Endothelial cell (in vitro differentiated cells): Measurements from ENCODE around the gene SGPP1. TPM values are rescaled to one million over a fixed set of nuclear protein-coding genes. Genes with fewer than 3 reads are reported as not detected.

Source experiments
- DNase-seq: peaks from one replicate; pipeline ENCODE4 v3.0.0; 2021; ENCODE audit warnings: low spot score
- H3K27ac Mint-ChIP-seq: one replicate; pipeline ENCODE4 v1.8.0; 2021; ENCODE audit warnings: mixed read lengths, inconsistent platforms; ENCODE audit not compliant: unreplicated experiment
- H3K27me3 Mint-ChIP-seq: one replicate; pipeline ENCODE4 v1.8.0; 2021; ENCODE audit warnings: mild to moderate bottlenecking, moderate library complexity, mixed read lengths, inconsistent platforms; ENCODE audit not compliant: unreplicated experiment
- H3K36me3 Mint-ChIP-seq: one replicate; pipeline ENCODE4 v1.8.0; 2021; ENCODE audit warnings: mild to moderate bottlenecking, low read depth, mixed read lengths, inconsistent platforms; ENCODE audit not compliant: unreplicated experiment
- H3K4me1 Mint-ChIP-seq: one replicate; pipeline ENCODE4 v1.8.0; 2021; ENCODE audit warnings: mild to moderate bottlenecking, mixed read lengths, inconsistent platforms; ENCODE audit not compliant: unreplicated experiment
- H3K4me3 Mint-ChIP-seq: one replicate; pipeline ENCODE4 v1.8.0; 2021; ENCODE audit warnings: mild to moderate bottlenecking, mixed read lengths, inconsistent platforms; ENCODE audit not compliant: unreplicated experiment
- H3K9me3 Mint-ChIP-seq: one replicate; pipeline ENCODE4 v1.8.0; 2021; ENCODE audit warnings: mixed read lengths, inconsistent platforms; ENCODE audit not compliant: unreplicated experiment
- CTCF ChIP-seq: fragments of 200-600 bp; sonication (generic); IDR thresholded peaks from one replicate; pipeline ENCODE4 v1.5.0; 2021; ENCODE audit warnings: antibody characterized with exemption; ENCODE audit not compliant: unreplicated experiment
- total RNA-seq: library from RNA; stranded (reverse); fragmentation: NEBNext Ultra II Directional; extraction: Animal tissue kit (Norgen Biotek cat#: 25700); gene quantifications from one replicate; pipeline ENCODE4 v1.2.1, GENCODE V29; 2021; ENCODE audit not compliant: unreplicated experiment

Gene SGPP1
- total RNA-seq, 1 donor from 2014 or later = 7.9 TPM

GRCh38 chr14:63677891-63678379 is 49.9 kb downstream of the SGPP1 start:
- H3K4me3 Mint-ChIP-seq = no peak overlapping the region
- DNase-seq = no peak
- H3K4me1 Mint-ChIP-seq = no peaks in the 10 kb centered on the region
- no peak overlapping the region for H3K27ac Mint-ChIP-seq
- H3K27me3 Mint-ChIP-seq = no peaks in the 10 kb centered on the region
- no peak for TF ChIP-seq CTCF
- no peaks in the 10 kb centered on the region for H3K9me3 Mint-ChIP-seq
- H3K36me3 Mint-ChIP-seq = no peaks in the 10 kb centered on the region

- Mint-ChIP-seq H3K27ac (no peak overlapping the region), H3K27me3 (no peaks in the 10 kb centered on the region), H3K4me1 (no peaks in the 10 kb centered on the region), H3K9me3 (no peaks in the 10 kb centered on the region), H3K4me3 (no peak overlapping the region), H3K36me3 (no peaks in the 10 kb centered on the region)
- no peak for TF ChIP-seq CTCF
- DNase-seq = no peak
Observed at GRCh38 chr14:63676615-63677014, 51.2 kb downstream of the SGPP1 start.

GRCh38 chr14:63673886-63674497 is 53.9 kb downstream of the SGPP1 start:
- H3K4me3 Mint-ChIP-seq = no peak overlapping the region
- H3K36me3 Mint-ChIP-seq = no peaks in the 10 kb centered on the region
- no peaks in the 10 kb centered on the region for H3K9me3 Mint-ChIP-seq
- no peak overlapping the region for H3K27ac Mint-ChIP-seq
- no peak for DNase-seq
- TF ChIP-seq CTCF = no peak
- no peaks in the 10 kb centered on the region for H3K4me1 Mint-ChIP-seq
- H3K27me3 Mint-ChIP-seq = no peaks in the 10 kb centered on the region

- no peak for TF ChIP-seq CTCF
- DNase-seq = no peak
- no peaks in the 10 kb centered on the region for H3K9me3 Mint-ChIP-seq
- no peak overlapping the region for H3K27ac Mint-ChIP-seq
- no peaks in the 10 kb centered on the region for H3K27me3 Mint-ChIP-seq
- H3K4me1 Mint-ChIP-seq = no peaks in the 10 kb centered on the region
- no peaks in the 10 kb centered on the region for H3K36me3 Mint-ChIP-seq
- H3K4me3 Mint-ChIP-seq = no peak overlapping the region
Observed at GRCh38 chr14:63673255-63673654, 54.6 kb downstream of the SGPP1 start.

GRCh38 chr14:63672417-63673180 is 55.3 kb downstream of the SGPP1 start:
- H3K4me3 Mint-ChIP-seq = no peak overlapping the region
- no peak for DNase-seq
- no peak for TF ChIP-seq CTCF
- no peaks in the 10 kb centered on the region for H3K4me1 Mint-ChIP-seq
- no peaks in the 10 kb centered on the region for H3K9me3 Mint-ChIP-seq
- no peaks in the 10 kb centered on the region for H3K36me3 Mint-ChIP-seq
- no peaks in the 10 kb centered on the region for H3K27me3 Mint-ChIP-seq
- H3K27ac Mint-ChIP-seq = no peak overlapping the region
